ENCODE measurements around the gene IPCEF1. TPM values are rescaled to one million over a fixed set of nuclear protein-coding genes. Genes with fewer than 3 reads are reported as not detected.
A peak's percentile ranks its signal among the peaks of the same experiment; 100 is the strongest.

Gene IPCEF1
- 73.5 TPM for total RNA-seq

- Histone ChIP-seq H3K4me1 (ENCODE audit: insufficient read depth, low read length) (peaks cover 73% of the 10 kb centered on the region), H3K4me3 (ENCODE audit: low read length) (peak within 1 kb of the TSS; percentile 32), H3K9me3 (ENCODE audit: low read depth, low read length) (no peaks in the 10 kb centered on the region), H3K27me3 (ENCODE audit: insufficient read depth, low read length) (no peaks in the 10 kb centered on the region)
Observed at GRCh38 chr6:154356690-154357089, at the start of gene IPCEF1. Gene IPCEF1 (minus strand): TSS chr6:154356803. CDS start chr6:154265947, 90,856 bp downstream.

- Histone ChIP-seq H3K4me3 (ENCODE audit: low read length) (no peak overlapping the region), H3K4me1 (ENCODE audit: insufficient read depth, low read length) (no peaks in the 10 kb centered on the region), H3K27me3 (ENCODE audit: insufficient read depth, low read length) (no peaks in the 10 kb centered on the region), H3K9me3 (ENCODE audit: low read depth, low read length) (no peaks in the 10 kb centered on the region)
Observed at GRCh38 chr6:154406301-154406700, 49.7 kb upstream of the IPCEF1 start.

- Histone ChIP-seq H3K4me1 (ENCODE audit: insufficient read depth, low read length) (no peaks in the 10 kb centered on the region), H3K9me3 (ENCODE audit: low read depth, low read length) (no peaks in the 10 kb centered on the region), H3K4me3 (ENCODE audit: low read length) (no peak overlapping the region), H3K27me3 (ENCODE audit: insufficient read depth, low read length) (no peaks in the 10 kb centered on the region)
Observed at GRCh38 chr6:154404791-154405400, 48.3 kb upstream of the IPCEF1 start.

- no peak overlapping the region for H3K4me3 ChIP-seq (ENCODE audit: low read length)
- H3K4me1 ChIP-seq (ENCODE audit: insufficient read depth, low read length) = no peaks in the 10 kb centered on the region
- H3K9me3 ChIP-seq (ENCODE audit: low read depth, low read length) = no peaks in the 10 kb centered on the region
- H3K27me3 ChIP-seq (ENCODE audit: insufficient read depth, low read length) = no peaks in the 10 kb centered on the region
Observed at GRCh38 chr6:154403788-154404187, 47.2 kb upstream of the IPCEF1 start.

- Histone ChIP-seq H3K4me3 (ENCODE audit: low read length) (no peak overlapping the region), H3K9me3 (ENCODE audit: low read depth, low read length) (no peaks in the 10 kb centered on the region), H3K4me1 (ENCODE audit: insufficient read depth, low read length) (no peaks in the 10 kb centered on the region), H3K27me3 (ENCODE audit: insufficient read depth, low read length) (no peaks in the 10 kb centered on the region)
Observed at GRCh38 chr6:154402081-154402780, 45.6 kb upstream of the IPCEF1 start.

- Histone ChIP-seq H3K27me3 (ENCODE audit: insufficient read depth, low read length) (no peaks in the 10 kb centered on the region), H3K9me3 (ENCODE audit: low read depth, low read length) (no peaks in the 10 kb centered on the region), H3K4me3 (ENCODE audit: low read length) (no peak overlapping the region), H3K4me1 (ENCODE audit: insufficient read depth, low read length) (no peaks in the 10 kb centered on the region)
Observed at GRCh38 chr6:154399097-154399496, 42.5 kb upstream of the IPCEF1 start.

GRCh38 chr6:154397491-154398195, 41.0 kb upstream of the IPCEF1 start:
- H3K27me3 ChIP-seq (ENCODE audit: insufficient read depth, low read length) = no peaks in the 10 kb centered on the region
- H3K4me1 ChIP-seq (ENCODE audit: insufficient read depth, low read length) = no peaks in the 10 kb centered on the region
- no peak overlapping the region for H3K4me3 ChIP-seq (ENCODE audit: low read length)
- H3K9me3 ChIP-seq (ENCODE audit: low read depth, low read length) = no peaks in the 10 kb centered on the region

- H3K4me1 ChIP-seq (ENCODE audit: insufficient read depth, low read length) = no peaks in the 10 kb centered on the region
- no peaks in the 10 kb centered on the region for H3K9me3 ChIP-seq (ENCODE audit: low read depth, low read length)
- no peaks in the 10 kb centered on the region for H3K27me3 ChIP-seq (ENCODE audit: insufficient read depth, low read length)
- no peak overlapping the region for H3K4me3 ChIP-seq (ENCODE audit: low read length)
Observed at GRCh38 chr6:154395878-154396277, 39.3 kb upstream of the IPCEF1 start.

GRCh38 chr6:154395316-154395715, 38.7 kb upstream of the IPCEF1 start:
- Histone ChIP-seq H3K4me1 (ENCODE audit: insufficient read depth, low read length) (no peaks in the 10 kb centered on the region), H3K4me3 (ENCODE audit: low read length) (no peak overlapping the region), H3K9me3 (ENCODE audit: low read depth, low read length) (no peaks in the 10 kb centered on the region), H3K27me3 (ENCODE audit: insufficient read depth, low read length) (no peaks in the 10 kb centered on the region)

- H3K4me3 ChIP-seq (ENCODE audit: low read length) = no peak overlapping the region
- no peaks in the 10 kb centered on the region for H3K9me3 ChIP-seq (ENCODE audit: low read depth, low read length)
- no peaks in the 10 kb centered on the region for H3K27me3 ChIP-seq (ENCODE audit: insufficient read depth, low read length)
- H3K4me1 ChIP-seq (ENCODE audit: insufficient read depth, low read length) = no peaks in the 10 kb centered on the region
Observed at GRCh38 chr6:154394571-154394970, 38.0 kb upstream of the IPCEF1 start.

GRCh38 chr6:154390034-154390433, 33.4 kb upstream of the IPCEF1 start:
- H3K4me1 ChIP-seq (ENCODE audit: insufficient read depth, low read length) = no peaks in the 10 kb centered on the region
- no peak overlapping the region for H3K4me3 ChIP-seq (ENCODE audit: low read length)
- no peaks in the 10 kb centered on the region for H3K27me3 ChIP-seq (ENCODE audit: insufficient read depth, low read length)
- H3K9me3 ChIP-seq (ENCODE audit: low read depth, low read length) = no peaks in the 10 kb centered on the region

GRCh38 chr6:154388803-154389202, 32.2 kb upstream of the IPCEF1 start:
- no peaks in the 10 kb centered on the region for H3K27me3 ChIP-seq (ENCODE audit: insufficient read depth, low read length)
- H3K4me1 ChIP-seq (ENCODE audit: insufficient read depth, low read length) = no peaks in the 10 kb centered on the region
- no peaks in the 10 kb centered on the region for H3K9me3 ChIP-seq (ENCODE audit: low read depth, low read length)
- no peak overlapping the region for H3K4me3 ChIP-seq (ENCODE audit: low read length)

- no peaks in the 10 kb centered on the region for H3K27me3 ChIP-seq (ENCODE audit: insufficient read depth, low read length)
- H3K4me1 ChIP-seq (ENCODE audit: insufficient read depth, low read length) = no peaks in the 10 kb centered on the region
- no peaks in the 10 kb centered on the region for H3K9me3 ChIP-seq (ENCODE audit: low read depth, low read length)
- H3K4me3 ChIP-seq (ENCODE audit: low read length) = no peak overlapping the region
Observed at GRCh38 chr6:154386848-154387717, 30.5 kb upstream of the IPCEF1 start.

- H3K9me3 ChIP-seq (ENCODE audit: low read depth, low read length) = no peaks in the 10 kb centered on the region
- H3K4me1 ChIP-seq (ENCODE audit: insufficient read depth, low read length) = peaks cover 6% of the 10 kb centered on the region
- no peaks in the 10 kb centered on the region for H3K27me3 ChIP-seq (ENCODE audit: insufficient read depth, low read length)
- H3K4me3 ChIP-seq (ENCODE audit: low read length) = no peak overlapping the region
Observed at GRCh38 chr6:154384191-154384590, 27.6 kb upstream of the IPCEF1 start.

GRCh38 chr6:154383273-154383672, 26.7 kb upstream of the IPCEF1 start:
- no peaks in the 10 kb centered on the region for H3K27me3 ChIP-seq (ENCODE audit: insufficient read depth, low read length)
- H3K4me3 ChIP-seq (ENCODE audit: low read length) = no peak overlapping the region

More at GRCh38 chr6:154383273-154383672, 26.7 kb upstream of the IPCEF1 start:
- Histone ChIP-seq H3K9me3 (ENCODE audit: low read depth, low read length) (no peaks in the 10 kb centered on the region), H3K4me1 (ENCODE audit: insufficient read depth, low read length) (peaks cover 6% of the 10 kb centered on the region)

Measured in mononuclear cell (primary cell).